HAP-1 (cell line): ENCODE results near the gene TOMM22.

ENCODE experiments used
- DNase-seq, 2 experiments: peaks; one replicate each; pipeline ENCODE4 v3.0.0-alpha.2; 2016 to 2020; ENCODE audit warnings: low spot score in 2 of 2
- H3K27me3 ChIP-seq: fragments of 250-450 bp; sonication (Bioruptor Pico); 2 replicates; pipeline ENCODE4 v1.5.1; 2020; ENCODE audit warnings: low read depth, mild to moderate bottlenecking, moderate library complexity
- H3K36me3 ChIP-seq: fragments of 250-450 bp; sonication (Bioruptor Pico); replicated peaks from 2 replicates; pipeline ENCODE4 v1.5.1; 2020; ENCODE audit warnings: mild to moderate bottlenecking
- H3K4me1 ChIP-seq: fragments of 250-450 bp; sonication (Bioruptor Pico); 2 replicates; pipeline ENCODE4 v1.5.1; 2020; ENCODE audit warnings: mild to moderate bottlenecking
- H3K4me3 ChIP-seq: fragments of 250-450 bp; sonication (Bioruptor Pico); 2 replicates; pipeline ENCODE4 v1.5.1; 2020; ENCODE audit warnings: mild to moderate bottlenecking, moderate library complexity
- H3K9me3 ChIP-seq: fragments of 250-450 bp; sonication (Bioruptor Pico); 2 replicates; pipeline ENCODE4 v1.5.1; 2020; ENCODE audit warnings: mild to moderate bottlenecking, moderate library complexity
- in situ Hi-C: fragments of 300-500 bp; cut with MboI; formaldehyde crosslinking; loops from 3 replicates; pipeline ENCODE4 v1.14.3; 2020; ENCODE audit warnings: low sequenced_read_pairs, inconsistent platforms, mixed read lengths

TOMM22 gene

GRCh38 chr22:38727530-38728451, 46.0 kb downstream of the TOMM22 start:
- no peaks in the 10 kb centered on the region for H3K4me1 ChIP-seq
- in situ Hi-C loops = no loop called here
- H3K36me3 ChIP-seq = peaks cover 88% of the 10 kb centered on the region

GRCh38 chr22:38728871-38729796, 47.4 kb downstream of the TOMM22 start:
- Histone ChIP-seq H3K4me3 (no peak overlapping the region), H3K36me3 (peaks cover 89% of the 10 kb centered on the region), H3K9me3 (no peaks in the 10 kb centered on the region), H3K27me3 (no peaks in the 10 kb centered on the region), H3K4me1 (no peaks in the 10 kb centered on the region)
- in situ Hi-C loops = no loop called here
- DNase-seq = no peak

More at GRCh38 chr22:38727530-38728451, 46.0 kb downstream of the TOMM22 start:
- Histone ChIP-seq H3K27me3 (no peaks in the 10 kb centered on the region), H3K9me3 (no peaks in the 10 kb centered on the region), H3K4me3 (no peak overlapping the region)
- no peak for DNase-seq

GRCh38 chr22:38729946-38730345, 48.2 kb downstream of the TOMM22 start:
- Histone ChIP-seq H3K4me3 (no peak overlapping the region), H3K9me3 (no peaks in the 10 kb centered on the region), H3K27me3 (no peaks in the 10 kb centered on the region), H3K36me3 (peaks cover 89% of the 10 kb centered on the region), H3K4me1 (no peaks in the 10 kb centered on the region)
- in situ Hi-C loops = no loop called here
- no peak for DNase-seq

GRCh38 chr22:38730411-38730871, 48.7 kb downstream of the TOMM22 start:
- no peak for DNase-seq
- no peaks in the 10 kb centered on the region for H3K4me1 ChIP-seq
- H3K9me3 ChIP-seq = no peaks in the 10 kb centered on the region
- peaks cover 89% of the 10 kb centered on the region for H3K36me3 ChIP-seq
- H3K4me3 ChIP-seq = no peak overlapping the region
- H3K27me3 ChIP-seq = no peaks in the 10 kb centered on the region
- in situ Hi-C loops = no loop called here

- no peaks in the 10 kb centered on the region for H3K27me3 ChIP-seq
- H3K4me1 ChIP-seq = no peaks in the 10 kb centered on the region
- H3K4me3 ChIP-seq = no peak overlapping the region
- no peak for DNase-seq
- peaks cover 89% of the 10 kb centered on the region for H3K36me3 ChIP-seq
- in situ Hi-C loops = no loop called here
- no peaks in the 10 kb centered on the region for H3K9me3 ChIP-seq
Measured at GRCh38 chr22:38731703-38732161, 50.0 kb downstream of the TOMM22 start.

GRCh38 chr22:38732251-38732815, 50.6 kb downstream of the TOMM22 start:
- H3K4me1 ChIP-seq = no peaks in the 10 kb centered on the region

GRCh38 chr22:38733329-38733723, 51.6 kb downstream of the TOMM22 start:
- no peaks in the 10 kb centered on the region for H3K9me3 ChIP-seq
- H3K36me3 ChIP-seq = peaks cover 89% of the 10 kb centered on the region
- no peaks in the 10 kb centered on the region for H3K4me1 ChIP-seq
- DNase-seq = peak; percentile 9 to 73
- in situ Hi-C loops = no loop called here
- H3K27me3 ChIP-seq = no peaks in the 10 kb centered on the region
- H3K4me3 ChIP-seq = no peak overlapping the region

More at GRCh38 chr22:38732251-38732815, 50.6 kb downstream of the TOMM22 start:
- in situ Hi-C loops = no loop called here
- Histone ChIP-seq H3K27me3 (no peaks in the 10 kb centered on the region), H3K36me3 (peaks cover 89% of the 10 kb centered on the region), H3K9me3 (no peaks in the 10 kb centered on the region), H3K4me3 (no peak overlapping the region)
- no peak for DNase-seq

- Histone ChIP-seq H3K27me3 (no peaks in the 10 kb centered on the region), H3K4me3 (no peak overlapping the region), H3K4me1 (no peaks in the 10 kb centered on the region), H3K36me3 (peaks cover 89% of the 10 kb centered on the region), H3K9me3 (no peaks in the 10 kb centered on the region)
- in situ Hi-C loops = no loop called here
- no peak for DNase-seq
Measured at GRCh38 chr22:38733724-38734381, 52.1 kb downstream of the TOMM22 start.

- peaks cover 89% of the 10 kb centered on the region for H3K36me3 ChIP-seq
- no peaks in the 10 kb centered on the region for H3K9me3 ChIP-seq
- no peaks in the 10 kb centered on the region for H3K27me3 ChIP-seq
- in situ Hi-C loops = no loop called here
- DNase-seq = no peak
- no peak overlapping the region for H3K4me3 ChIP-seq
- no peaks in the 10 kb centered on the region for H3K4me1 ChIP-seq
Measured at GRCh38 chr22:38734421-38735100, 52.8 kb downstream of the TOMM22 start.
